KMS-11 (cell line): ENCODE measurements around the gene NT5DC3.

Experiments used
- H2AFZ ChIP-seq: fragments of 200-600 bp; sonication (generic); 2 replicates; pipeline ENCODE4 v1.6.1; 2016; ENCODE audit warnings: antibody characterized with exemption, mixed run types, low read depth
- H3K27ac ChIP-seq: fragments of 200-600 bp; sonication (generic); 2 replicates; pipeline ENCODE4 v1.6.1; 2016; ENCODE audit warnings: mild to moderate bottlenecking, mixed run types
- H3K27me3 ChIP-seq: fragments of 200-600 bp; sonication (generic); 2 replicates; pipeline ENCODE4 v1.6.1; 2017; ENCODE audit warnings: mild to moderate bottlenecking, low read depth, mixed run types, moderate library complexity; ENCODE audit not compliant: insufficient read depth
- H3K36me3 ChIP-seq: fragments of 200-600 bp; sonication (generic); 2 replicates; pipeline ENCODE4 v1.6.1; 2017; ENCODE audit warnings: mild to moderate bottlenecking, mixed run types; ENCODE audit not compliant: insufficient read depth
- H3K4me1 ChIP-seq: fragments of 200-600 bp; sonication (generic); 2 replicates; pipeline ENCODE4 v1.6.1; 2016; ENCODE audit warnings: mild to moderate bottlenecking, low read depth, mixed run types; ENCODE audit not compliant: poor library complexity, severe bottlenecking
- H3K4me2 ChIP-seq: fragments of 200-600 bp; sonication (generic); 2 replicates; pipeline ENCODE4 v1.7.0; 2016; ENCODE audit warnings: mild to moderate bottlenecking, mixed run types
- H3K4me3 ChIP-seq: fragments of 200-600 bp; sonication (generic); IDR thresholded peaks from 2 replicates; pipeline ENCODE4 v1.6.1; 2017; ENCODE audit warnings: low read depth, low read length, mixed read lengths; ENCODE audit not compliant: insufficient read depth
- H3K79me2 ChIP-seq: fragments of 200-600 bp; sonication (generic); 2 replicates; pipeline ENCODE4 v1.6.1; 2016; ENCODE audit warnings: low read depth, mixed run types; ENCODE audit not compliant: insufficient read depth
- H3K9ac ChIP-seq: fragments of 200-600 bp; sonication (generic); 2 replicates; pipeline ENCODE4 v1.6.1; 2016; ENCODE audit warnings: mild to moderate bottlenecking, mixed run types
- H4K20me1 ChIP-seq: fragments of 200-600 bp; sonication (generic); 2 replicates; pipeline ENCODE4 v1.6.1; 2016; ENCODE audit warnings: mild to moderate bottlenecking, mixed run types; ENCODE audit not compliant: insufficient read depth
- TF ChIP-seq, protein P1 (sequence below): fragments of 200-600 bp; sonication (generic); conservative IDR thresholded peaks from 2 replicates; pipeline ENCODE4 v1.6.1; 2017; ENCODE audit warnings: low read depth, mild to moderate bottlenecking, antibody characterized with exemption, low read length, moderate library complexity, mixed read lengths

The NT5DC3 gene

DNA sequence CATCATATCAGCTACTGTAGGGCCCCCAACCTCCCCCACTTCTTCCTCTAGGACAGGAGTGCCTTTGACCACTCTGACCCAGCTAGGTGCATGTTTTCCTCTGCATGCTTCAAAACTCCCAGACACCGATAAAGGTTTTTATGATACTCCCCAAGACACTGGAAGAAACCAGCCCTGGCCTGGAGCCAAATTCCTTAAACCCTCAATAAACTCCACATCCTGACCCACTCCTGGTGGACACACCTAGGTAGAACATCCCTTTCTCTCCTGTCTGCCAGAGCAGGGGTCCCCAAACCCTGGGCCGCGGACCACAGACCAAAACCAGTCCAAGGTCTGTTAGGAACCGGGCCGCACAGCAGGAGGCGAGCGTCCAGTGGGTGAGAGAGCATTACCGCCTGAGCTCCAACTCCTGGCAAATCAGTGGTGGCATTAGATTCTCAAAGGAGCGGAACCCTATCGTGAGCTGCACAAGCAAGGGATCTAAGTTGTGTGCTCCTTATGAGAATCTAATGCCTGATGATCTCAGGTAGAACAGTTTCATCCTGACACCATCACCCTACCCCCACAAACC, 49.6 kb downstream of the NT5DC3 start:
- H4K20me1 ChIP-seq = no peaks in the 10 kb centered on the region
- no peaks in the 10 kb centered on the region for H3K4me1 ChIP-seq
- no peak overlapping the region for H3K4me2 ChIP-seq
- H3K9ac ChIP-seq = no peak overlapping the region
- H2AFZ ChIP-seq = no peak overlapping the region
- no peak overlapping the region for H3K27ac ChIP-seq
- TF ChIP-seq, protein P1, sequence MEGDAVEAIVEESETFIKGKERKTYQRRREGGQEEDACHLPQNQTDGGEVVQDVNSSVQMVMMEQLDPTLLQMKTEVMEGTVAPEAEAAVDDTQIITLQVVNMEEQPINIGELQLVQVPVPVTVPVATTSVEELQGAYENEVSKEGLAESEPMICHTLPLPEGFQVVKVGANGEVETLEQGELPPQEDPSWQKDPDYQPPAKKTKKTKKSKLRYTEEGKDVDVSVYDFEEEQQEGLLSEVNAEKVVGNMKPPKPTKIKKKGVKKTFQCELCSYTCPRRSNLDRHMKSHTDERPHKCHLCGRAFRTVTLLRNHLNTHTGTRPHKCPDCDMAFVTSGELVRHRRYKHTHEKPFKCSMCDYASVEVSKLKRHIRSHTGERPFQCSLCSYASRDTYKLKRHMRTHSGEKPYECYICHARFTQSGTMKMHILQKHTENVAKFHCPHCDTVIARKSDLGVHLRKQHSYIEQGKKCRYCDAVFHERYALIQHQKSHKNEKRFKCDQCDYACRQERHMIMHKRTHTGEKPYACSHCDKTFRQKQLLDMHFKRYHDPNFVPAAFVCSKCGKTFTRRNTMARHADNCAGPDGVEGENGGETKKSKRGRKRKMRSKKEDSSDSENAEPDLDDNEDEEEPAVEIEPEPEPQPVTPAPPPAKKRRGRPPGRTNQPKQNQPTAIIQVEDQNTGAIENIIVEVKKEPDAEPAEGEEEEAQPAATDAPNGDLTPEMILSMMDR = no peak
- no peaks in the 10 kb centered on the region for H3K79me2 ChIP-seq
- no peak overlapping the region for H3K4me3 ChIP-seq
- no peaks in the 10 kb centered on the region for H3K27me3 ChIP-seq
- no peaks in the 10 kb centered on the region for H3K36me3 ChIP-seq

- Histone ChIP-seq H3K4me1 (no peaks in the 10 kb centered on the region), H3K4me3 (no peak overlapping the region), H3K36me3 (no peaks in the 10 kb centered on the region), H2AFZ (no peak overlapping the region), H3K27ac (no peak overlapping the region), H3K27me3 (no peaks in the 10 kb centered on the region), H4K20me1 (no peaks in the 10 kb centered on the region), H3K79me2 (no peaks in the 10 kb centered on the region), H3K9ac (no peak overlapping the region), H3K4me2 (no peak overlapping the region)
- TF ChIP-seq, protein P1 = no peak
Observed at GRCh38 chr12:103786201-103786600, 54.8 kb downstream of the NT5DC3 start.

DNA sequence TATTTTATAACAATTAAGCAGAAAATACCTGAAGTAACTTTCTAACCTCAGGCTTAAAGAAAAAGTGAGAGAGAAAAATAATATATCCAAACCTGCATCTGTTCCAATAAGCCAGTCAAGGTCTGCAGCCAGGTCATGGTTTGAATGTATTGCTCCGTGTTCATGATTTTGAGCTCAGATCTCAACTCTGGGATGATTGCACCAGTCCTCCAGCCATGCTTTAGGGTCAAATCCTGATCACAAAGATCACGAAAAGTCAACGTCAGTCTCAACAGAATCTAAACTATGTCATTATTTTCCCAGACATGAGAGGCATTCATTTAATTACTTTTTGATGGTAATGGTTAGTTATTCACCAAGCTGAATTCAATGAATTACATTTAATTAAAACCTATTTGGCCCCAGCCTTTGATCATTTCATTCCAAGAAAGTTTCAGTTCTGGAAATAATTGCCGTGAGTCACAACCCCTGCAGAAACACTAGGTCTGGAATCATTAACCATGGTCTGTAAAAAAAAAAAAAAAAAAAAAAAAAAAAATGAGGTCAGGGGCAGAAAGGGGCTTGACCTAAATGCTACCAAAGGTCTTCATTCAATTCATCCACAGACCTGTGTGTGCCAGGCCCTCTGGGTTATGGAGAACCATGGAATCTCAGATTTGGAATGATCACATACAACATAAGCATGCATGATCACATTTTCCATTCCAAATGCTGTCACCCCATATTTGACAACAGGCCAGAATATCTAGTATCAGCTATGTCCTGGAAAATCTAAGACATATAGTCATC, 55.6 kb downstream of the NT5DC3 start:
- Histone ChIP-seq H3K4me2 (no peak overlapping the region), H2AFZ (no peak overlapping the region), H3K4me1 (no peaks in the 10 kb centered on the region), H3K79me2 (no peaks in the 10 kb centered on the region), H3K36me3 (no peaks in the 10 kb centered on the region), H3K27me3 (no peaks in the 10 kb centered on the region), H3K27ac (no peak overlapping the region), H4K20me1 (no peaks in the 10 kb centered on the region), H3K9ac (no peak overlapping the region), H3K4me3 (no peak overlapping the region)
- TF ChIP-seq, protein P1 = no peak

DNA sequence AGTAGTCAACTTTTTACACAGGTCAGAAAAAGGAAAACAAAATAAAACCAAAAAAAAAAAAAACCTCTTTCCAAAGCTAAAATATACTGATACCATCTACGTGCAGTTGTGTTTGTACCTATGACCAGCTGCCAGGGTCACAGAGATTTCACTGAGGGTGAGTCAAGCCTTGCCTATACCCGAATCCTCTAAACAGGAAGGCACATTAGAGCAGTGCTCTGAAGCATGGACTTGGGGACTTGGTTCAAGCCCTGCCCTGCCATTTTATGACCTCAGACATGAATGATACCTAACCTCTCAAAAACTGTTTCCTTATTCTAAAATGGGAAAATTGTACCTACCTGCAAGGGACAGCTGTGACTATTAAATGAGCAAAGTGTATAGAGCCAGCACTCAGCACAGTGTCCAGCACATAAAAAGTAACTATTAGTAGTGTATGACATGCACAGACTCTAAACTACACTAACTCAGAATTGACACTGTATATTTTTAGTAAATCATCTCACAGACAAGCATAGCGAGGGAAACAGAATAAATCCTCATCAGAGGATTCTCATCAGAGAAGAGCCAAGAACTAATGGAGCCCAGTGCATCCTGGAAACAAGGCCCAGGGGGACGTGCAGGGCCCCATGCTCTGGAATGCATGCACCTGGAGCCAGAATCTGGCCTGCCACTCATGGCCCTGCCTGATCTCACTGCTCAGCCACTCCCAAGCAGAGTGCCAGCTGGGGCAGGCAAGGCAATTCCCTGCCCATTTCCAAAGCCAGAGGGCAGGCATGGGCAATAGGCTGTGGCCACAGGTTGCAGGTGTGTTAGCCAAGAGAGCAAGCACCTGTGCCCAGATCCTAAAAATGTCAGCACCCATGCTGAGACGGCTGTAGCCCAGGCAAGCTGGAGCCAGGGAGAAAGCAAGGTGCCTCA, 57.0 kb downstream of the NT5DC3 start:
- no peaks in the 10 kb centered on the region for H3K36me3 ChIP-seq
- TF ChIP-seq, protein P1 = no peak
- no peaks in the 10 kb centered on the region for H3K27me3 ChIP-seq
- no peak overlapping the region for H2AFZ ChIP-seq
- H3K79me2 ChIP-seq = no peaks in the 10 kb centered on the region
- no peaks in the 10 kb centered on the region for H3K4me1 ChIP-seq
- no peaks in the 10 kb centered on the region for H4K20me1 ChIP-seq
- no peak overlapping the region for H3K4me3 ChIP-seq
- H3K4me2 ChIP-seq = no peak overlapping the region
- H3K9ac ChIP-seq = no peak overlapping the region
- no peak overlapping the region for H3K27ac ChIP-seq
